GM23338 (cell line): ENCODE results near the gene CPO. TPM values are rescaled to one million over a fixed set of nuclear protein-coding genes. Genes with fewer than 3 reads are reported as not detected.

Experiments used
- ATAC-seq: fragments of 200-7000 bp; cut with Tn5 transposase; 3 replicates; pipeline ENCODE4 v1.9.1; 2020
- DNase-seq: peaks from one replicate; pipeline ENCODE4 v3.0.0-alpha.2; 2015; ENCODE audit warnings: low spot score
- H2AFZ ChIP-seq: fragments of 200-600 bp; sonication (generic); 2 replicates; pipeline ENCODE4 v1.8.0; 2016; ENCODE audit warnings: antibody characterized with exemption, mild to moderate bottlenecking, moderate library complexity
- H3F3A ChIP-seq: fragments of 200-600 bp; sonication (generic); replicated peaks from 2 replicates; pipeline ENCODE4 v1.8.0; 2017; ENCODE audit warnings: antibody characterized with exemption, mixed run types, low read depth
- H3K27ac ChIP-seq: fragments of 200-600 bp; sonication (generic); 2 replicates; pipeline ENCODE4 v1.6.1; 2016; ENCODE audit warnings: low read depth
- H3K27me3 ChIP-seq: fragments of 200-600 bp; sonication (generic); 2 replicates; pipeline ENCODE4 v1.8.0; 2016; ENCODE audit warnings: mild to moderate bottlenecking, mixed run types, moderate library complexity; ENCODE audit not compliant: insufficient read depth
- H3K36me3 ChIP-seq: fragments of 200-600 bp; sonication (generic); 2 replicates; pipeline ENCODE4 v1.8.0; 2016; ENCODE audit warnings: mild to moderate bottlenecking; ENCODE audit not compliant: insufficient read depth
- H3K4me1 ChIP-seq: fragments of 200-600 bp; sonication (generic); 2 replicates; pipeline ENCODE4 v1.8.0; 2016; ENCODE audit warnings: mild to moderate bottlenecking, moderate library complexity; ENCODE audit not compliant: insufficient read depth
- H3K4me2 ChIP-seq: fragments of 200-600 bp; sonication (generic); 2 replicates; pipeline ENCODE4 v1.7.1; 2017; ENCODE audit warnings: mixed run types
- H3K4me3 ChIP-seq: fragments of 200-600 bp; sonication (generic); 2 replicates; pipeline ENCODE4 v1.6.1; 2016; ENCODE audit warnings: mixed run types
- H3K79me2 ChIP-seq: fragments of 200-600 bp; sonication (generic); replicated peaks from 2 replicates; pipeline ENCODE4 v1.8.0; 2017; ENCODE audit warnings: mild to moderate bottlenecking; ENCODE audit not compliant: insufficient read depth
- H3K9me2 ChIP-seq: fragments of 200-600 bp; sonication (generic); 2 replicates; pipeline ENCODE4 v1.8.0; 2017; ENCODE audit not compliant: insufficient read depth
- H4K20me1 ChIP-seq: fragments of 200-600 bp; sonication (generic); replicated peaks from 2 replicates; pipeline ENCODE4 v1.8.0; 2017; ENCODE audit warnings: mild to moderate bottlenecking; ENCODE audit not compliant: insufficient read depth
- H3K27ac Mint-ChIP-seq: 2 replicates; pipeline ENCODE4 v1.8.0; 2020; ENCODE audit warnings: inconsistent platforms, mild to moderate bottlenecking, moderate library complexity, mixed read lengths
- H3K27me3 Mint-ChIP-seq: 3 replicates; pipeline ENCODE4 v1.8.0; 2022; ENCODE audit warnings: low read depth, mild to moderate bottlenecking, moderate library complexity, mixed read lengths, inconsistent platforms; ENCODE audit not compliant: insufficient read depth, poor library complexity
- H3K36me3 Mint-ChIP-seq: 3 replicates; pipeline ENCODE4 v1.8.0; 2021; ENCODE audit warnings: low read depth, mild to moderate bottlenecking, inconsistent platforms, moderate library complexity, mixed read lengths
- H3K4me1 Mint-ChIP-seq: 3 replicates; pipeline ENCODE4 v1.8.0; 2020; ENCODE audit warnings: mild to moderate bottlenecking, inconsistent platforms, mixed read lengths
- H3K4me3 Mint-ChIP-seq: 3 replicates; pipeline ENCODE4 v1.8.0; 2021; ENCODE audit warnings: moderate library complexity, mild to moderate bottlenecking, inconsistent platforms, mixed read lengths
- H3K9me3 Mint-ChIP-seq: 3 replicates; pipeline ENCODE4 v1.8.0; 2020; ENCODE audit warnings: moderate library complexity, mild to moderate bottlenecking, inconsistent platforms, mixed read lengths
- CREB1 ChIP-seq: fragments of 250-450 bp; sonication (Bioruptor Pico); IDR thresholded peaks from 2 replicates; pipeline ENCODE4 v1.5.0; 2020; ENCODE audit warnings: low read depth, mild to moderate bottlenecking, moderate library complexity
- EZH2phosphoT487 ChIP-seq: fragments of 200-600 bp; sonication (generic); IDR thresholded peaks from one replicate; pipeline ENCODE4 v1.8.1; 2018; ENCODE audit warnings: antibody characterized with exemption; ENCODE audit not compliant: unreplicated experiment
- NANOG ChIP-seq: IDR thresholded peaks from 2 replicates; pipeline ENCODE4 v1.6.1; 2016; ENCODE audit warnings: antibody characterized with exemption, borderline replicate concordance
- POLR2AphosphoS5 ChIP-seq: IDR thresholded peaks from 2 replicates; pipeline ENCODE4 v1.6.1; 2016; ENCODE audit warnings: antibody characterized with exemption, low read depth
- STAT1 ChIP-seq: IDR thresholded peaks from one replicate; pipeline ENCODE4 v1.6.1; 2016; ENCODE audit warnings: antibody characterized with exemption; ENCODE audit not compliant: unreplicated experiment
- ZNF114 ChIP-seq: fragments of 250-450 bp; sonication (Bioruptor Pico); IDR thresholded peaks from 2 replicates; pipeline ENCODE4 v1.5.0; 2020; ENCODE audit warnings: mild to moderate bottlenecking, moderate library complexity
- ZNF331 ChIP-seq: fragments of 250-450 bp; sonication (Bioruptor Pico); IDR thresholded peaks from 2 replicates; pipeline ENCODE4 v1.5.0; 2020; ENCODE audit warnings: low read depth, mild to moderate bottlenecking, moderate library complexity
- polyA plus RNA-seq: library from polyadenylated mRNA; unstranded; fragments of >200 nt; fragmentation: Nextera tagmentation; extraction: Ambion mirVana; gene quantifications from 2 replicates; pipeline ENCODE4 v1.2.1, GENCODE V29; 2016
- total RNA-seq: library from RNA; depleted of rRNA; stranded (reverse); fragments of >200 nt; shearing (Covaris generic); gene quantifications from 2 replicates; pipeline ENCODE4 v1.2.3, GENCODE V29; 2014
- TF ChIP-seq, protein P1 (sequence below): IDR thresholded peaks from one replicate; pipeline ENCODE4 v1.6.1; 2018; ENCODE audit warnings: antibody characterized with exemption; ENCODE audit not compliant: unreplicated experiment
- TF ChIP-seq, protein P2 (sequence below): IDR thresholded peaks from 2 replicates; pipeline ENCODE4 v1.6.1; 2016; ENCODE audit warnings: antibody characterized with exemption
- TF ChIP-seq, protein P3 (sequence below), 2 experiments: fragments of 200-600 bp in 1 of 2; sonication (generic) in 1 of 2; conservative IDR thresholded peaks; 2 replicates each; pipeline versions ENCODE4 v1.5.1 to v1.6.1; 2016 to 2017; ENCODE audit warnings: antibody characterized with exemption in 2 of 2, low read depth in 2 of 2, mild to moderate bottlenecking in 2 of 2, moderate library complexity in 1 of 2

The CPO gene
- total and polyA plus RNA-seq, 2 experiments from 2014 or later: 0.91 to 0.94 TPM

DNA sequence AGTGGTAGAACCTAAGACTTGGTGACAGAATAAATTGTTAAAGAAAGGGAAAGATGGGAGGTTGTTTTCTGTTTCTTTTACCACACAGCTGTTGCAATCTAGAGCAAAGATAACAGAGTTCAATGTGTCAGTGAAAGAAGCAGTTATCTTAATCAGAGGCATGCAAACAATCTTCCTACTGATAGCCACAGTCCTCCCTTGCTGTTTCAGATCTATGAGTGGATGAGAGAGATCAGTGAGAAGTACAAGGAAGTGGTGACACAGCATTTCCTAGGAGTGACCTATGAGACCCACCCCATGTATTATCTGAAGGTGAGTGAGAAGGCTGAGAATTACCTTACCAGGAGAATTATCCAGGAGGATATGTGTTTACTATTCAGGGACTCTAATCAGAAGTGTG is 15.9 kb downstream of the CPO start (continued):
- TF ChIP-seq, protein P1, sequence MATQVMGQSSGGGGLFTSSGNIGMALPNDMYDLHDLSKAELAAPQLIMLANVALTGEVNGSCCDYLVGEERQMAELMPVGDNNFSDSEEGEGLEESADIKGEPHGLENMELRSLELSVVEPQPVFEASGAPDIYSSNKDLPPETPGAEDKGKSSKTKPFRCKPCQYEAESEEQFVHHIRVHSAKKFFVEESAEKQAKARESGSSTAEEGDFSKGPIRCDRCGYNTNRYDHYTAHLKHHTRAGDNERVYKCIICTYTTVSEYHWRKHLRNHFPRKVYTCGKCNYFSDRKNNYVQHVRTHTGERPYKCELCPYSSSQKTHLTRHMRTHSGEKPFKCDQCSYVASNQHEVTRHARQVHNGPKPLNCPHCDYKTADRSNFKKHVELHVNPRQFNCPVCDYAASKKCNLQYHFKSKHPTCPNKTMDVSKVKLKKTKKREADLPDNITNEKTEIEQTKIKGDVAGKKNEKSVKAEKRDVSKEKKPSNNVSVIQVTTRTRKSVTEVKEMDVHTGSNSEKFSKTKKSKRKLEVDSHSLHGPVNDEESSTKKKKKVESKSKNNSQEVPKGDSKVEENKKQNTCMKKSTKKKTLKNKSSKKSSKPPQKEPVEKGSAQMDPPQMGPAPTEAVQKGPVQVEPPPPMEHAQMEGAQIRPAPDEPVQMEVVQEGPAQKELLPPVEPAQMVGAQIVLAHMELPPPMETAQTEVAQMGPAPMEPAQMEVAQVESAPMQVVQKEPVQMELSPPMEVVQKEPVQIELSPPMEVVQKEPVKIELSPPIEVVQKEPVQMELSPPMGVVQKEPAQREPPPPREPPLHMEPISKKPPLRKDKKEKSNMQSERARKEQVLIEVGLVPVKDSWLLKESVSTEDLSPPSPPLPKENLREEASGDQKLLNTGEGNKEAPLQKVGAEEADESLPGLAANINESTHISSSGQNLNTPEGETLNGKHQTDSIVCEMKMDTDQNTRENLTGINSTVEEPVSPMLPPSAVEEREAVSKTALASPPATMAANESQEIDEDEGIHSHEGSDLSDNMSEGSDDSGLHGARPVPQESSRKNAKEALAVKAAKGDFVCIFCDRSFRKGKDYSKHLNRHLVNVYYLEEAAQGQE: no peak
- no peak for TF ChIP-seq ZNF114
- no peak for TF ChIP-seq STAT1
- TF ChIP-seq, protein P2, sequence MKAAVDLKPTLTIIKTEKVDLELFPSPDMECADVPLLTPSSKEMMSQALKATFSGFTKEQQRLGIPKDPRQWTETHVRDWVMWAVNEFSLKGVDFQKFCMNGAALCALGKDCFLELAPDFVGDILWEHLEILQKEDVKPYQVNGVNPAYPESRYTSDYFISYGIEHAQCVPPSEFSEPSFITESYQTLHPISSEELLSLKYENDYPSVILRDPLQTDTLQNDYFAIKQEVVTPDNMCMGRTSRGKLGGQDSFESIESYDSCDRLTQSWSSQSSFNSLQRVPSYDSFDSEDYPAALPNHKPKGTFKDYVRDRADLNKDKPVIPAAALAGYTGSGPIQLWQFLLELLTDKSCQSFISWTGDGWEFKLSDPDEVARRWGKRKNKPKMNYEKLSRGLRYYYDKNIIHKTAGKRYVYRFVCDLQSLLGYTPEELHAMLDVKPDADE: no peak
- TF ChIP-seq NANOG: no peak
- TF ChIP-seq ZNF331 (CRISPR knock-in tag): no peak

DNA sequence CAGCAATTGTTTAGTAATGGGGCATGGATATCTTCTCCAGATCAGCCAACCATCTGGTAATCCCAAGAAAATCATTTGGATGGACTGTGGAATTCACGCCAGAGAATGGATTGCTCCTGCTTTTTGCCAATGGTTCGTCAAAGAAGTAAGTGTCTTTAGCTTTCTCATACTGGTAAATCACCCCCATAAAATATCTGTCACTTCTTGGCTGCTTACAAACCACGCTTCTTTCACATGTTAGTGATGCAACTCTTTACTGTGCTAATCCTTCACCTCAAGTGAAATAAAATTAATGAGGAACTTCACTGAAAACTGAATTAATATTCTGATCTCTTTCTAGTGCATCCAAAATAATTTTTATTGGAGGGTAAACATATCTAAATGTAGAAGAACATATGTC is 18.9 kb downstream of the CPO start:
- Mint-ChIP-seq H3K4me1 (no peaks in the 10 kb centered on the region; the same call in 2 of the 3 replicates), H3K27ac (no peak overlapping the region), H3K9me3 (peaks cover 19% of the 10 kb centered on the region), H3K36me3 (peaks cover 13% of the 10 kb centered on the region), H3K4me3 (no peak overlapping the region), H3K27me3 (peaks cover 2% of the 10 kb centered on the region)
- ATAC-seq: no peak
- Histone ChIP-seq H3K27me3 (no peaks in the 10 kb centered on the region), H4K20me1 (no peaks in the 10 kb centered on the region), H3K79me2 (no peaks in the 10 kb centered on the region), H3K27ac (no peak overlapping the region), H3K4me3 (no peak overlapping the region), H3F3A (no peaks in the 10 kb centered on the region), H3K9me2 (no peaks in the 10 kb centered on the region), H3K4me1 (no peaks in the 10 kb centered on the region), H3K4me2 (no peak overlapping the region), H2AFZ (no peak overlapping the region), H3K36me3 (no peaks in the 10 kb centered on the region)
- no peak for DNase-seq
- no peak for TF ChIP-seq EZH2phosphoT487
- no peak for TF ChIP-seq ZNF331 (CRISPR knock-in tag)
- TF ChIP-seq POLR2AphosphoS5: no peak
- no peak for TF ChIP-seq CREB1 (CRISPR knock-in tag)
- TF ChIP-seq, protein P3, sequence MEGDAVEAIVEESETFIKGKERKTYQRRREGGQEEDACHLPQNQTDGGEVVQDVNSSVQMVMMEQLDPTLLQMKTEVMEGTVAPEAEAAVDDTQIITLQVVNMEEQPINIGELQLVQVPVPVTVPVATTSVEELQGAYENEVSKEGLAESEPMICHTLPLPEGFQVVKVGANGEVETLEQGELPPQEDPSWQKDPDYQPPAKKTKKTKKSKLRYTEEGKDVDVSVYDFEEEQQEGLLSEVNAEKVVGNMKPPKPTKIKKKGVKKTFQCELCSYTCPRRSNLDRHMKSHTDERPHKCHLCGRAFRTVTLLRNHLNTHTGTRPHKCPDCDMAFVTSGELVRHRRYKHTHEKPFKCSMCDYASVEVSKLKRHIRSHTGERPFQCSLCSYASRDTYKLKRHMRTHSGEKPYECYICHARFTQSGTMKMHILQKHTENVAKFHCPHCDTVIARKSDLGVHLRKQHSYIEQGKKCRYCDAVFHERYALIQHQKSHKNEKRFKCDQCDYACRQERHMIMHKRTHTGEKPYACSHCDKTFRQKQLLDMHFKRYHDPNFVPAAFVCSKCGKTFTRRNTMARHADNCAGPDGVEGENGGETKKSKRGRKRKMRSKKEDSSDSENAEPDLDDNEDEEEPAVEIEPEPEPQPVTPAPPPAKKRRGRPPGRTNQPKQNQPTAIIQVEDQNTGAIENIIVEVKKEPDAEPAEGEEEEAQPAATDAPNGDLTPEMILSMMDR (conservative IDR thresholded peaks at IDR 0.05; ENCODE audit: low read depth in 2 of 2): no peak
- TF ChIP-seq, protein P1: no peak
